T follicular helper cell (primary cell): ENCODE results near the gene CFAP410.

Experiments
- DNase-seq: peaks from one replicate; pipeline ENCODE4 v3.0.0-alpha.2; 2020; ENCODE audit warnings: low read depth

Gene CFAP410

DNA sequence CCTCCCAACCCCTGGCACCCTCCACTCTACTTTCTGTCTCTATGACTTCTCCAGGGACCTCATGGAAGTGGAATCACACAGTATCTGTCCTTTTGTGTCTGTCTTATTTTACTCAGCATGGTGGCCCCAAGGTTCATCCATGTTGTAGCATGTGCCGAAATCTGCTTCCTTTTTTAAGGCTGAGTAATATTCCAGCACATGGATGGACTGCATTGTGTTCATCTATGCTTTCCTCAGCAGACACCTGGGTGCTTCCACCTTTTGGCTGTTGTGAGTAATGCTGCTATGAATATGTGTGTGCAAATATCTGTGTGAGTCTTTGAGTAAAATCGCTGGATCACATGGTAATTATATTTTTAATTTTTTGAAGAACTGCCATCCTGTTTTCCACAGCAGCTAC is 40.9 kb downstream of the CFAP410 start:
- no peak for DNase-seq

DNA sequence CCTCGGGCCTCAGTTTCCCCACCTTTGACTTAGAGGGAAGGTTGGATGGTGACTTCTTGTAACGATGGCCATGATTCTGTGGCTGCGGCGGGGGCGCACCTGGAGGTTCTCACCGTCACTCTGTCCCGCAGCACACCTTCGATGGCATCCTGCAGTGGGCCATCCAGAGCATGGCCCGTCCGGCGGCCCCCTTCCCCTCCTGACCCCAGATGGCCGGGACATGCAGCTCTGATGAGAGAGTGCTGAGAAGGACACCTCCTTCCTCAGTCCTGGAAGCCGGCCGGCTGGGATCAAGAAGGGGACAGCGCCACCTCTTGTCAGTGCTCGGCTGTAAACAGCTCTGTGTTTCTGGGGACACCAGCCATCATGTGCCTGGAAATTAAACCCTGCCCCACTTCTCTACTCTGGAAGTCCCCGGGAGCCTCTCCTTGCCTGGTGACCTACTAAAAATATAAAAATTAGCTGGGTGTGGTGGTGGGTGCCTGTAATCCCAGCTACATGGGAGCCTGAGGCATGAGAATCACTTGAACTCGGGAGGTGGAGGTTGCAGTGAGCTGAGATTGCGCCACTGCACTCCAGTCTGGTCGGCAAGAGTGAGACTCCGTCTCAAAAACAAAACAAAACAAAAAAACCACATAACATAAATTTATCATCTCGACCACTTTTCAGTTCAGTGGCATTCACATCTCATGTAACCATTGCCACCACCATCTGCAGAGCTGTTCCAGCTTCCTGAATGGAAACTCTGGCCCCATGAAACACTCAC is 41.5 kb downstream of the CFAP410 start:
- DNase-seq, result peak; percentile 57

DNA sequence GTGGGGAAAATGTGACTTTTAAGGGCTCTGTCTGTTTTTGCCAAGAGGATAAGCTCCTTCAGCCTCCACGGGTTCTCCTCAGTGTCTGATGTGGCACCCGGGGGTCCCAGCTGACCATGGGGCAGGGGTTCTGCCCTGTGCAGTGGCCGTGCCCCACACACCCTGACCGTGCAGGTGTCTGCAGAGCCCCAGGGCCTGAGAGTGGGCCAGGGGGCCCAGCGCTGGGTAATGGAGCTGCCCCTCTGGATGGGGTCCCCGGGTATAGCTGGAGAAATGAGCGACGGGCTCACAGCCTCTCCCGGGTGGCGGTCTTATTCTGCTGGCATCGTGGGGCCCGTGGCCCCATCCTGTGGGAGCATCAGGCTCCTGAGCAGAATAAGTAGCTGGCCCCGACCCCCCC is 42.3 kb downstream of the CFAP410 start:
- no peak for DNase-seq

DNA sequence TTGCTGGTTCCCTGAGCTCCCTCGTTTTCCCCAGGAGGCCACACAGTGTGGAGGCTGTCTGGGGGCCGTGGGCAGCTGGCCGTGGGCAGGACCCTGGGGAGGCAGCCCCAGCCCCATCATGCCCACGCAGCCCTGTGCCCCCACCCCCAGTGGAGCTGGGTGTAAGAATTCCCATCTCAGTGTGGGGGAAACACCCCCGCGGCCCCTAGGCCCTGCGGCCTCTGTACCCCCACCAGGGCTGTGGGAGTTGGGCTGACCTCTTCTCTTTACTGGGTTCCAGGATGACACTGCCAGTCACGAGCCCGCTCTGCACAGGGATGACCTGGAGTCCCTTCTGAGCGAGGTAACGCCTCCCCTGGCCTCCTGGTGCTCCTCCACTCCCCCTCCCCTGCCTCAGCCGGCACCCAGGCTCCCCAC is 43.1 kb downstream of the CFAP410 start:
- no peak for DNase-seq

DNA sequence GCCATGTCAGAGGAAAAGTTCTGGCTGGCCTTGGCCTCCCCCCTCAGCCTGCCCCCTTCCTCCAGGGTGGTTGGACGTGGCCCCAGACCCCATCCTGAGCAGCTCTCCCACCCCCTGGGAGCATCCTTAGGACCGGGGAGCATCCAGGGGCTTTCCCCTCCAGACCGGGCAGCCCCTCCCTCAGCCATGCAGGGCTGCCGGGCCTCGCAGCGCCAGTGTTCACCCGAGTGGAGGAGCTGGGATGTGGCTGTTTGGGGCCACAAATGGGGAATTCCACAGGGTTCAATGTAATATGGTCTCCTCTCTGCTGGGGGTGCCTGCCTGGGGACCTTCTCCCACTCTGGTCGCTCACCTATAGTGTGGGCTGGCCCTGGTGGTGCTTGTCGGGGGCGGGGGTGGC is 43.5 kb downstream of the CFAP410 start:
- DNase-seq, result no peak

DNA sequence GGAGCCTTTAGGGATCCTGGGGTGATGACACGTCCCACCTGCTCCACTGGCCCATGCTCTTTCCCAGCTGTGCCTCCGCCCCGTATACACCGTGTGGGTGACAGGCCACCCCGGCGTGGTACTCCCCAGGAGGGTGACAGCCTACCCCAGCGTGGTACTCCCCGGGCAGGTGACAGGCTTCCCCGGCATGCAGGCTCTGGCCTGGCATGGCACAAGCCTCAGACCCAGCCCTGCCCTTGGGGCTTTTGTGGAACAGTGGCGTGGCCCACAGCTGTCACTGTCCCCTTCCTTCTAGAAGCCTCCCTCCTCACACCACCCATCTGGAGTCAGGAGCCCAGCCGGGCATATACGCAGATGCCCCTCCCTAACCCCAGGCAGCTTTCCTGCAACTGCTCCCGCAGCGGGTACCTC is 44.0 kb downstream of the CFAP410 start:
- no peak for DNase-seq

DNA sequence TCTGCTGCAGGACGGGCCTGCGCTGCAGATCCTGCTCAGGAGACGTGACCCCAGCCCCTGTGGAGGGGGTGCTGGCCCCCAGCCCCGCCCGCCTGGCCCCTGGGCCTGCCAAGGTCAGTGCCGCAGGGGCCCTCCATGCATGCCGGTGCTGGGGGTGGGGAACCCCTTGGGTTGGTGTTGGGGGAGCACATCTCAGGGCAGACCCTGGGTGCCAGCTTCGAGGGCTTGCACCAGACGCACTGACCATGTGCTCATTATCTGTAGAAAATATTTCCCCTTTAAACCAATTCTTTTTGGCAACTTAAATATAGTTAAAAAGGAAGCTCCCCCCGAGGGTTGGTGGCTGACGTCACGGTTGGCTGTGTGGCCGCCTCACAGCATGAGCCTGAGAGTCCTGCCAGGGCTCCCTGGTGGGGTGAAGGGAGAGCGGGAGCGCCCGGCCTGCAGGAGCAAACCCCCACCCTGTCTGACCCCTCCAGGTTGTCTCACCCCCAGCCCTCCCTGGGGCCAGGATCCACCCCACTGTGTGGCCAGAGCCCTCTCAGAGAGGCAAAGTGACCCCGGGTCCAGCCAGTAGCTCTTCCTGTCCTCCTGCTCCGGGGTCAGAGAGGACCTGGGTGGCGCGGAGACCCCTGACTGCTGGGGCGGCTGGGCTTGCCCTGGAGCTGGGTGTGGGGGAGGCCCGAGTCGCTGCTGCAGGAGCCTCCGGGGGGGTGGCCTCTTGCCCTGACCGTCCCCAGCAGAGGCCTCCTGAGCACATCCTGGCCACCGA is 44.6 kb downstream of the CFAP410 start:
- DNase-seq, result no peak

DNA sequence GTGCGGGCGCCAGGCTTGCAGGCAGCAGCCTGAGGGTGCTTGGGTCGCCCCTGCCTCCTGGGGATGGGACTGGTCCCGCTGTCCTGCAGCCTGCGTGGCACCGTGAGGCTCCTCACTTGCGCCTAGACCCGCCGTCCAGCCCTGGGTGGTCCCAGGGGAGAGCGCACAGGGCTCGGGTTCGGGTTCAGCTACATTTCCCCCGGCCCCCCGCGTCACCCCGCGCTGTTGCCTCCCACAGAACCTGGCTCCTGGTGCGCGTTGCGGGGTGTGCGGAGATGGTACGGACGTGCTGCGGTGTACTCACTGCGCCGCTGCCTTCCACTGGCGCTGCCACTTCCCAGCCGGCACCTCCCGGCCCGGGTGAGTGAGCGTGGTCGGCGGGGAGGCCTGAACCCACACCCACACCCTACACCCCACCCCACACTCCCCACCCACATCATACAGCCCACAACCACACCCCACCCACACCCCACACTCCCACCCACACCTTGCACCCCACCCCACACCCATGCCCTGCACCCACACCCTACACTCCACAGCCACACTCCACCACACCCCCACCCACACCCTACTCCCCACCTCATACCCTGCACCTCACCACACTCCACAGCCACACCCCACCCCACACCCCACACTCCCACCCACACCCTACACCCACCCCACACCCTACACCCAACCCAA is 45.5 kb downstream of the CFAP410 start:
- DNase-seq, result no peak

DNA sequence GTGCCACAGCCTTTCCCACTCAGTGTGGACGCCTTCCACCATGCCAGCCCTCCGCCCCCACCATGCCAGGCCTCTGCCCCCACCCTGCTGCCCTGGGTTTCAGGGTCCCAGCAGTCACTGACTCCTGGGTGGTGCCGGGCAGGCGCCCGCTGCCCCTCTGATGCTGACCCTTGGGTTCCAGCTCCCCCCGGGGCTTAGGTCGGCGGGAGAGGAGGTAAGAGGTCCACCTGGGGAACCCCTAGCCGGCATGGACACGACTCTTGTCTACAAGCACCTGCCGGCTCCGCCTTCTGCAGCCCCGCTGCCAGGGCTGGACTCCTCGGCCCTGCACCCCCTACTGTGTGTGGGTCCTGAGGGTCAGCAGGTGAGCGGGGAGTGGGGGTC is 46.4 kb downstream of the CFAP410 start:
- no peak for DNase-seq

DNA sequence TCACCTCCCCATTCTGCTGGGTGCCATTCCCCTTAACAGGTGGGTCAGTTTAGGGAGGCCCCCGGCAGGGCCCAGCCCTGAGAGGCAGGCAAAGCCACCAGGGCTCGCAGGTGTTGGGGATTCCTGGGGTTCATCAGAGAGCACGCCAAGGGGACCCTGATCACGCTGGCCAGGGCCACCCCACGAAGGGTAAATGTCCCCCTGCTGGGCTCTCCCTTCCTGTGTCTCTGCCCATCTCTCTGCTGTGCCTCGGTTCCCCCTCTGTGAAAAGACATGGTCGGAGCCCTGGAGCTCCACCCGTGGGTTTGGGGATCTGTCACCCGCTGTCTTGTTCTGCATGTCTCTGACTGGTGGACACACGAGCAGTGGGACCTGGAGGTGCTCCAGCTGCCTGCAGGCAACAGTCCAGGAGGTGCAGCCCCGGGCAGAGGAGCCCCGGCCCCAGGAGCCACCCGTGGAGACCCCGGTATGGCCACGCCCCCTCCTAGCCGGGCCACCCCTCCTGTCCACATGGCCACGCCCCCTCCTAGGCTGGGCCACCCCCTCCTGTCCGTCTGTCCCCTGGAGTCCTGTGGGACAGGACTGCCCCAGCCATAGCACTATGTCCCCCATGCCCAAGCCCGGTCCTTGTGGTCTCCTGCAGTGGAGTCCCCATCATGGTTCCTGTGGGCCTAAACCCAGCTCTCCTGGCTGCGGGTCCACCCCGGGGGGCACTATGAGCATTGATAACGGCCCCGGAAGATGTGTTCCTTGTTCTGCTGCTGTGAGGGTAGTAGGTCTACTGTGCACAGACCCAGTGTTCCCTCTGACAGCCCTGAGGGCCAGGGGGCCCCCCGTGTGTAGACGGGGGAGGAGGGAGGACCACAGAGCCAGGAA is 47.0 kb downstream of the CFAP410 start:
- no peak for DNase-seq

DNA sequence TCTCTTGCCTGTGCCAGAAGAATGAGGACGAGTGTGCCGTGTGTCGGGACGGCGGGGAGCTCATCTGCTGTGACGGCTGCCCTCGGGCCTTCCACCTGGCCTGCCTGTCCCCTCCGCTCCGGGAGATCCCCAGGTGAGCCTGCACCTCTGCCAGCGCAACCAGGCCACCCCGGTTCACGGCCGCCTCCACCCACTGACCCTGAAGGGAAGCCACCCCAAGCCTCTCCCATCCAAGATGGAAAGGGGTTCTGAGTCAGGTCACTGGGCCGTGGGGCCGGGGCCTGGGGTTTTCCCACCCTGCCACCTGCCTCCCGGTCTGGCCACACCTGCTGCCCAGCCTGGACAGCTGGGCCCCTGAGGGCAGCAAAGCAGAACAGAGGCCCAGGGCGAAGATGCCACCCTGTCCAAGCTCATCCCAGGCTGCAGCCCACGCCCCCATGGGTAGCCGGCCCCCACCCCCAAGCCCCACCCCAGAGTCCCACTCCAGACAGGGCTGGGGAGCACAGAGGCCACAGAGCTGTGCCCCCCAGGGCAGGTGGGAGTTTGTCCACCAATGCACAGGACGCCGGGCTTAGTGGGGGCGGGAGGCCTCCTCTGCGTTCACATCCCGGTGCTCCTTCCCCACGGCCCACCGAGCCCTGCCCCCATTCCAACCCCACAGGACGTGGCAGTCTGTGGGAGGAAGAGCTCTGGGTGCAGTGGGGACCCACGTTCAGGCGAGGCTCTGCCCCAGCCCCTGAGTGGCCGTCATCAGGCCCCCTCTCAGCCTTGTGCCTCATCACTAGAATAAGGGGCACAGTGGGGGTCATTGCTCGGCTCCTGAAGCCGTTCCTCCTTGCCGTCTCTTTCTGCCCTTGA is 47.9 kb downstream of the CFAP410 start:
- DNase-seq, result no peak

DNA sequence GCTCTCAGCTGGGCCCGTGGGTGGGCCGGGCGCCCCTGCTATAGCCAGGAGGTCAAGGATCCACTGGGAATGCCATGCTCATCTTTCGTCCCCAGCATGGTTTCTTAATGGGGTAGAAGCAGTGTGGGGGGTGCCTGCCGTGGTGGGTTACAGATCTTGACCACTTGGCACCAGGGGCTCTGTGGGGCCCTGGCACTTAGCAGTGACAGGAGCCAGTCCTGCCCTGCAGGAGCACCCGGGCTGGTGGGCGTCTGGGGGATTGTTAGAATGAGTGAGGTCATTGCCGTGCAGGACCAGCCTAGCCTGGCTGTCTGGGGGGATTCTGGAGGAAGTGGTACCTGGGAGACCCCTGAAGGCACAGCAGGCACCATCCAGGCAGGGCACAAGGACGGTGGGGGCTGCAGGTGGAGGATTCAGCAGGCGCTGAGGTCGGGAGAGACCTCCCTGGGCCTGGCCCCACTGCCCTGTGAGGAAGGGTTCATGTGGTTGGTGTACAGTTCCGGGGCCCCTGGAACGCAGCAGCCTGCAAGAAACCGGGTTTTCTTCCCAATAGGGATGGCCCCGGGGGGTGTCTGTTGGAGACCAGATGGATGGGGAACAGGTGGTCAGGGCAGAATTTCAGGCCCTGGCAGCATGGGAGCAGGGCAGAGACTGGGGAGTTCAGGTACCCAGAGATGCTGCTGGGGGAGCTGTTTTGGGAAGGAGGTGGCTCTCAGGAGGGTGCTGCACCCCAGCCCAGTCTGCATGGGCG is 48.7 kb downstream of the CFAP410 start:
- no peak for DNase-seq

DNA sequence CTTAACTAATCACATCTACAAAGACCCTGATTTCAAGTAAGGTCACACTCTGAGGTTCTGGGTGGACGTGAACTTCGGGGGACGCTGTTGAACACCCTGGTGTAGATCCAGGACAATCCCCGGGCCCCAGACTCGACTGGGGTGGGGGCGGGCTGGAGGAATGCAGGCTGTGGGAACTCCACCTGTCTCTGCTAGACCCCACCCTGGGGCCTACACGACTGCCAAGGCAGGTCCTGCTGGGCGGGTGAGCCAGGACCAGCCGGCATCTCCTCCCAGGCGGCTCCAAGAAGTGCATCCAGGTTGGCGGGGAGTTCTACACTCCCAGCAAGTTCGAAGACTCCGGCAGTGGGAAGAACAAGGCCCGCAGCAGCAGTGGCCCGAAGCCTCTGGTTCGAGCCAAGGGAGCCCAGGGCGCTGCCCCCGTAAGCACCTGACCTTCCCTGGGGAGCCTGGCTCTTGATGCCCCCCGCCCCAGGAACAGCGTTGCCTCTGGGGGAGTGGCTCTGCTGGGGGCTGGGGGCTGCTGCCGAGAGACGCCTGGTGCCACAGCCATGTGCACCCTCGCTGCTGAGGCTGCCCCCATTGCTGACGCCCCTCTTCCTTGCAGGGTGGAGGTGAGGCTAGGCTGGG is 49.7 kb downstream of the CFAP410 start:
- no peak for DNase-seq

DNA sequence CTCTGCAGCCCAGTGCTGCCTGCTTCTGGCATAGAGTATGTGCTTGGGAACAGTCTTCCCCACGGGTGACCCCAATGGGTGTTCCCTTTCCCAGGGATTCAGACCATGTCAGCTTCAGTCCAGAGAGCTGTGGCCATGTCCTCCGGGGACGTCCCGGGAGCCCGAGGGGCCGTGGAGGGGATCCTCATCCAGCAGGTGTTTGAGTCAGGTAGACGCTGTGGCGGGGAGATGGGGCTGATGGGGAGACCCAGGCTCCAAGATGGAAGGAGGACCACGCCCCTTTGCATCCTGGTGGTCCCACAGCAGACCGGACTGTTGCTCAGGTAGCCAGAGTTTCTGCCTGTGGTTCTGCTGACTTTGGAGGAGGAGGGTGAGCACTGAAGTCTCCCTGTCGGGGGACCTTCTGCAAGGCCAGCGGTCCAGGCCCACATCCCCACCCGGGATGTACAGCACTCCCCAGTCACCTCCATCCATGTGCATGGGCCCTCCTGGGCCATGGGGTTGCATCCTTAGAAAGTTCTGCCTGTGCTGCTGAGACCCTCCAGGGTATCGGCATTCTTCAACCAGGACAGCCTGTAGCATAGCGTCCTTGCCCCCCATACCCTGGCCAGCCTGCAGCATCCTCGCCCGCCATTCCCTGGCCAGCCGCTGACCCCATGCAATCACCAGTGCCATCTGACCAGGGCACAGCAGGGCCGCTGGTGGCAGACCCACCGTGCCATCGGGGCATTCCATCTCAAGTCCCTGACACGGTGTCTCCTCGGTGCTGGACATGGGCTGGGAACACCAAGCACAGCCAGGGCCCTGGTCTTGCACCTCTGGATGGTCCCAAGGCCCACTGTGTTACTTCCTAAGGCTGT is 50.7 kb downstream of the CFAP410 start:
- DNase-seq, result no peak

DNA sequence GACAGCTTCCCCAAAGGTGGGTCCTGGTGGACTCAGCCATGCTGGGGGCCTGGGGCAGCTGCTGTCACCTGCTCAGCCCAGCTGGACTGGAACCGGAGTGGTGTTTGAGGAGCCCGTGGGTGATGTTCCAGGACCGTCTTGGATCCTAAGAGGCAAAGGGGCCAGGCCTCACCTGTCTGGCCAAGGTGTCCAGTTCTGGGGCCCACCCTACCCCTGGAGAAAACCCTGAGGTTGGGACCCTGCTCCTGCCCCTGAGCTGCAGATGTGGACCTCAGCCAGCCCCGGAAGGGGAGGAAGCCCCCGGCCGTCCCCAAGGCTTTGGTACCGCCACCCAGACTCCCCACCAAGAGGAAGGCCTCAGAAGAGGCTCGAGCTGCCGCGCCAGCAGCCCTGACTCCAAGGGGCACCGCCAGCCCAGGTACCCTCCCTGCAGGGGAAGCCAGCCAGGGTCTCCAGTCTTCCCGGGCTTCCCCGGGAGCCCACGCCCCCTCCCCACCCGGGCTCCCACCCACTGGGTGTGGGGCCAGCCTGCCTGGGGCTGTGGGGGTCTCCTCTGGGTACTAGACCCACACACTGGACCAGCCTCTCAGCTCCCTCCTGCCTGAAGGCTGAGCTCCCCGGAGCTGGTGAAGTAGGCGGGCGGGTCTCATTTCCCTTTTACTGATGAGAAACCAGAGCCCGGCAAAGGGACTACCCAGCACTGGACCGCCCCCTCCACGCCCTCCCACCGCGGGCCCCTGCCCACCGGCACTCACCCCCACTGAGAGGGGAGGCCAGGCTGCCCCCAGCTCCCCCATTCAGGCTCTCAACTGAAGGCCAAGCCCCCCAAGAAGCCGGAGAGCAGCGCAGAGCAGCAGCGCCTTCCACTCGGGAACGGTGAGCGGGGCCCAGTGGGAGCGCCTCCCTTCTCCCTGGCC is 52.2 kb downstream of the CFAP410 start:
- DNase-seq, result no peak

DNA sequence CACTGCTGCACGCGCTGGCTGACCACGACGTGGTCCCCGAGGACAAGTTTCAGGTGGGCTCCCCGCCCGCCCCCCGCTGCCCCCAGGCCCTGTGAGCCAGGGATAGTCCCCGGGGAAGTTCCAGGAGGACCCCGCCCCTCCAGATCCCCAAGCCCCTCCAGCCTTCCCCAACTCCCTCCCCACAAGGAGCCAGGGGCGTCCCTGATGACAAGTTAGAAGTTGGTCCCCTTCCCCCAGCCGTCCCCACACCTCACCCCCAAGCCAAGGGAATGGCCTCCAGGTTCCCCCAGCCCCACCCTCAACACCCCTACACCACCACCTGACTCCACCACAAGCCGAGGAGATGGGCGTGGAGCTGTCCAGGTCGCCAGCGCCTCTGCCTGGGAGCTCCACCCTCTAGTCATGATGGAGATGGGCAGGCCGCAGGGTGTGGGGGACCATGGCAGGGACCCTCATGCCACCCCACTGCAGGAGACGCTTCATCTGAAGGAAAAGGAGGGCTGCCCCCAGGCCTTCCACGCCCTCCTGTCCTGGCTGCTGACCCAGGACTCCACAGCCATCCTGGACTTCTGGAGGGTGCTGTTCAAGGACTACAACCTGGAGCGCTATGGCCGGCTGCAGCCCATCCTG is 53.0 kb downstream of the CFAP410 start:
- DNase-seq, result no peak
